HL-60 (cell line): ENCODE data around the gene MRGPRF.

ENCODE experiments used
- DNase-seq, 2 experiments: peaks; one replicate each; pipeline ENCODE4 v3.0.0-alpha.2; 2010 to 2020; ENCODE audit warnings: low read depth in 1 of 2, low spot score in 1 of 2
- H3K27ac ChIP-seq: fragments of 250-450 bp; sonication (Bioruptor Pico); replicated peaks from 2 replicates; pipeline ENCODE4 v1.5.1; 2020; ENCODE audit warnings: mild to moderate bottlenecking, moderate library complexity
- H3K27me3 ChIP-seq: fragments of 250-450 bp; sonication (Bioruptor Pico); 2 replicates; pipeline ENCODE4 v1.5.1; 2021; ENCODE audit warnings: mild to moderate bottlenecking, moderate library complexity; ENCODE audit not compliant: insufficient read depth, poor library complexity, severe bottlenecking
- H3K4me3 ChIP-seq: replicated peaks from 2 replicates; pipeline ENCODE4 v1.5.1; 2011; ENCODE audit warnings: mild to moderate bottlenecking, control low read depth, low read length; ENCODE audit not compliant: insufficient read depth
- GABPA ChIP-seq: IDR thresholded peaks from 2 replicates; pipeline ENCODE4 v1.6.1; 2012; ENCODE audit warnings: low read depth
- POLR2AphosphoS5 ChIP-seq: IDR thresholded peaks from 2 replicates; pipeline ENCODE4 v1.6.1; 2012; ENCODE audit warnings: low read depth
- SPI1 ChIP-seq: IDR thresholded peaks from 2 replicates; pipeline ENCODE4 v1.6.1; 2012; ENCODE audit warnings: low read depth, mild to moderate bottlenecking, borderline replicate concordance
- TF ChIP-seq, protein P1 (sequence below): IDR thresholded peaks from 2 replicates; pipeline ENCODE4 v1.6.1; 2012; ENCODE audit warnings: low read depth; ENCODE audit not compliant: insufficient replicate concordance
- TF ChIP-seq, protein P2 (sequence below): IDR thresholded peaks from one replicate; pipeline ENCODE4 v1.5.1; 2011; ENCODE audit warnings: low read length, control low read depth, inconsistent platforms; ENCODE audit not compliant: insufficient read depth

Gene MRGPRF

DNA sequence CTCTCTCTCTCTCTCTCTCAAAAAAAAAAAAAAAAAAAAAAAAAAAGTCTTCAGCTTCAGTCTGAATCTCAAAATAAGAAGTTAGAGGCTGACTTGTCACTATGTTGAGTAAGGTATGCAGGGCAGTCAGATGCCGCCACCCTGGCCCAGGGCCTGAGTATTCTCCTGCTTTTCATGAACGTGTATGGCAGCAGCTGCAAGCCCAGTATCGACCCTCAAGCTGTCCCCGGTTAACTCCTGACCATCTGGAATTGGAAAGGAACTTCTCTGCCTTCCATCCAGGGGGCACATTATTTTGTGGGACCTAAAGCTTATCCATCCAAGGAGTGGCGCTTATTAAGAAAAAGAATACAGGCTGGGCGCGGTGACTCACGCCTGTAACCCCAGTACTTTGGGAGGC lies 43.7 kb downstream of the MRGPRF start:
- Histone ChIP-seq H3K27me3 (no peaks in the 10 kb centered on the region), H3K4me3 (no peak overlapping the region), H3K27ac (no peak overlapping the region)
- TF ChIP-seq POLR2AphosphoS5 (no peak), GABPA (no peak), SPI1 (no peak)
- TF ChIP-seq, protein P1, sequence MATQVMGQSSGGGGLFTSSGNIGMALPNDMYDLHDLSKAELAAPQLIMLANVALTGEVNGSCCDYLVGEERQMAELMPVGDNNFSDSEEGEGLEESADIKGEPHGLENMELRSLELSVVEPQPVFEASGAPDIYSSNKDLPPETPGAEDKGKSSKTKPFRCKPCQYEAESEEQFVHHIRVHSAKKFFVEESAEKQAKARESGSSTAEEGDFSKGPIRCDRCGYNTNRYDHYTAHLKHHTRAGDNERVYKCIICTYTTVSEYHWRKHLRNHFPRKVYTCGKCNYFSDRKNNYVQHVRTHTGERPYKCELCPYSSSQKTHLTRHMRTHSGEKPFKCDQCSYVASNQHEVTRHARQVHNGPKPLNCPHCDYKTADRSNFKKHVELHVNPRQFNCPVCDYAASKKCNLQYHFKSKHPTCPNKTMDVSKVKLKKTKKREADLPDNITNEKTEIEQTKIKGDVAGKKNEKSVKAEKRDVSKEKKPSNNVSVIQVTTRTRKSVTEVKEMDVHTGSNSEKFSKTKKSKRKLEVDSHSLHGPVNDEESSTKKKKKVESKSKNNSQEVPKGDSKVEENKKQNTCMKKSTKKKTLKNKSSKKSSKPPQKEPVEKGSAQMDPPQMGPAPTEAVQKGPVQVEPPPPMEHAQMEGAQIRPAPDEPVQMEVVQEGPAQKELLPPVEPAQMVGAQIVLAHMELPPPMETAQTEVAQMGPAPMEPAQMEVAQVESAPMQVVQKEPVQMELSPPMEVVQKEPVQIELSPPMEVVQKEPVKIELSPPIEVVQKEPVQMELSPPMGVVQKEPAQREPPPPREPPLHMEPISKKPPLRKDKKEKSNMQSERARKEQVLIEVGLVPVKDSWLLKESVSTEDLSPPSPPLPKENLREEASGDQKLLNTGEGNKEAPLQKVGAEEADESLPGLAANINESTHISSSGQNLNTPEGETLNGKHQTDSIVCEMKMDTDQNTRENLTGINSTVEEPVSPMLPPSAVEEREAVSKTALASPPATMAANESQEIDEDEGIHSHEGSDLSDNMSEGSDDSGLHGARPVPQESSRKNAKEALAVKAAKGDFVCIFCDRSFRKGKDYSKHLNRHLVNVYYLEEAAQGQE: no peak
- TF ChIP-seq, protein P2, sequence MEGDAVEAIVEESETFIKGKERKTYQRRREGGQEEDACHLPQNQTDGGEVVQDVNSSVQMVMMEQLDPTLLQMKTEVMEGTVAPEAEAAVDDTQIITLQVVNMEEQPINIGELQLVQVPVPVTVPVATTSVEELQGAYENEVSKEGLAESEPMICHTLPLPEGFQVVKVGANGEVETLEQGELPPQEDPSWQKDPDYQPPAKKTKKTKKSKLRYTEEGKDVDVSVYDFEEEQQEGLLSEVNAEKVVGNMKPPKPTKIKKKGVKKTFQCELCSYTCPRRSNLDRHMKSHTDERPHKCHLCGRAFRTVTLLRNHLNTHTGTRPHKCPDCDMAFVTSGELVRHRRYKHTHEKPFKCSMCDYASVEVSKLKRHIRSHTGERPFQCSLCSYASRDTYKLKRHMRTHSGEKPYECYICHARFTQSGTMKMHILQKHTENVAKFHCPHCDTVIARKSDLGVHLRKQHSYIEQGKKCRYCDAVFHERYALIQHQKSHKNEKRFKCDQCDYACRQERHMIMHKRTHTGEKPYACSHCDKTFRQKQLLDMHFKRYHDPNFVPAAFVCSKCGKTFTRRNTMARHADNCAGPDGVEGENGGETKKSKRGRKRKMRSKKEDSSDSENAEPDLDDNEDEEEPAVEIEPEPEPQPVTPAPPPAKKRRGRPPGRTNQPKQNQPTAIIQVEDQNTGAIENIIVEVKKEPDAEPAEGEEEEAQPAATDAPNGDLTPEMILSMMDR: no peak
- DNase-seq: no peak

DNA sequence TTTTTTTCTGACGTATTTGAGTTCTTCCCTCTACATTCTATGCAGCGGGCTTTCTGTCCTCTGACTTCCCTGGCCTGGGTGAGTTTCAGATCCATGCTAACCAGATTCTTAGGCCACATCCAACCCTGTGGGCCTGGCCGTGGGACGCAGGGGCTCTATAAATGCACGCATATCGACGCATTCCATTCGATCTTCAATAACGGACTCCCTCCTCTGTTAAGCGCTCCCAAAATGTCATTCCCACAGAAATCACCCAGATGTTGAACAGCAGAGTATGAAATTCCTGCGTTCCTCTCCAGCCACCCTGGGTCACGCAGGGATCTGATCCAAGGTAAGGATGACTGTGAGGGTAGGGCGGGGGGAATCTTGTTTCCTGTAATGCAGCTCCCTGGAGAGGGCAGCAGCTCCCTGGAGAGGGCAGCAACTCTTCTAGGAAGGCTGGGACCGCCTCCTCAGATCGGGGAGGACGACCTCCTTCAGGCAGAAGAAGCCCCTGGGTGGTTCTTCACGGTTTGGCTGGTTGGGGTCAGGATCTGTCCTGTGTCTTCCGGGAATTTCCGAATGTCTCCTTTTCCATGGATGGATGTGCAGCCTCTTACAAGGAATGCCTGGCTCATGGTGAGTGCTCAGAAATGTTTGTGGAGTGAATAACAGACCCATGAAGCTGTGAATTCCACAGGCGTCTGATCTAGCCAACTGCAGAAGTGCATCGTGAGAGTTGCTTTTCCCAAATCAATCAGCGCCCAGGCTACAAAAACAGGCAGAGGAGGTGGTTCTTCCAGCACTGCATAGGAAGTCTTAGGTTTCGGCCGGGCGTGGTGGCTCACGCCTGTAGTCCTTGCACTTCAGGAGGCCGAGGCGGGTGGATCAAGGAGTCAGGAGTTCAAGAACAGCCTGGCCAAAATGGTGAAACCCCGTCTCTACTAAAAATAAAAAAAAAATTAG lies 44.5 kb downstream of the MRGPRF start:
- Histone ChIP-seq H3K27me3 (no peaks in the 10 kb centered on the region), H3K27ac (no peak overlapping the region), H3K4me3 (no peak overlapping the region)
- no peak for DNase-seq
- TF ChIP-seq, protein P2: no peak
- TF ChIP-seq, protein P1: no peak
- no peak for TF ChIP-seq POLR2AphosphoS5
- TF ChIP-seq GABPA: no peak
- TF ChIP-seq SPI1: no peak

DNA sequence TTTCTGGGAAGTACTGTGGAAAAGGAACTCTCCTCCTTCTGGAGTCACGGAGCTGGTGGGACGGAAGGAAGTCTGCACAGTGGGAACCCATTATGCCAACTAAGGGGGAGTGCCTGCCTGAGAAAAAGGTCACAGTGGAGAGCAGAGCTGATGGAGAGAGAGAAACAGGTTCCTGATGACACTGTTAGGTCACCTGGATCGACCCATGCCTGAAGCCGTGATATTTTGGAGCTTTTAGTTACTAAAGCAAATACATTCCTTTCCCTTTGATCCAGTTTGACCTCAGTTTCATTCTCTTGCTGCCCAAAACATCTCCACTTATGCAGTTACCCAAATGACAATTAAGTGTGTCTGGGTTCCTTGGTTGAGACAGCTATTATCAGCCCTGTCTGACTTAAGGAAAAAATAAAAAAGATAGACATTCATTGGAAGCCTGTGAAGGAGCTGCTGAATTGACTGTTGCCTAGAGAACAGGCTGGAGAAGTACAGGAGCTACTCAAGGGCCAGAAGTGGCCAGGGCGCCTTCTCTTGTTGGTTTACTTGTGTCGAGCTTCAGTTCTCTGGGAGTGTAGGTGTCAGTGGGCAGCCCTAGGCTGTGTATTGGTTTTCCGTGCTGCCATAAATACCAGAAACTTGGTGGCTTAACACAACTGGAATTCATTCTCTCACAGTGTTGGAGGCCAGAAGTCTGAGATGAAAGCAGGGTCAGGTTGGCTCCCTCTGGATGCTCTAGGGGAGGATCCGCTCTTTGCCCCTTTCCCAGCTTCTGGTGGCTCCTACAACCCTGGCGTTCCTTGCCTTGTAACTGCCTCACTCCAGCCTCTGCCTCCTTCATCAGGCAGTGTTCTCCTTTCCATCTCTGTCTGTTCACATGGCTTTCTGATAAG lies 45.9 kb downstream of the MRGPRF start:
- no peak overlapping the region for H3K27ac ChIP-seq
- TF ChIP-seq, protein P2: no peak
- TF ChIP-seq SPI1 (no peak), GABPA (no peak), POLR2AphosphoS5 (no peak)
- TF ChIP-seq, protein P1: no peak
- no peak overlapping the region for H3K4me3 ChIP-seq
- no peaks in the 10 kb centered on the region for H3K27me3 ChIP-seq
- no peak for DNase-seq
